HepG2 (cell line): ENCODE results near the gene BCAS3. TPM values are rescaled to one million over a fixed set of nuclear protein-coding genes. Genes with fewer than 3 reads are reported as not detected.
A peak's percentile ranks its signal among the peaks of the same experiment; 100 is the strongest.

Experiments
- FLYWCH1 ChIP-seq: sonication (generic); formaldehyde crosslinking; IDR thresholded peaks from 2 replicates; pipeline ENCODE4 v1.8.1; 2023; ENCODE audit warnings: mild to moderate bottlenecking, missing genetic modification reagents
- FOXO4 ChIP-seq: sonication (generic); formaldehyde crosslinking; conservative IDR thresholded peaks from 2 replicates; pipeline ENCODE4 v1.8.1; 2023; ENCODE audit warnings: missing genetic modification reagents
- HMGXB4 ChIP-seq, 2 experiments: sonication (generic) in 1 of 2; formaldehyde crosslinking in 1 of 2; IDR thresholded peaks; 2 replicates each; pipeline versions ENCODE4 v1.4.0 to v1.6.1; 2018 to 2020; ENCODE audit warnings: missing genetic modification reagents in 2 of 2, borderline replicate concordance in 1 of 2, low read depth in 1 of 2, mild to moderate bottlenecking in 1 of 2, missing biosample characterization in 1 of 2
- HNRNPLL ChIP-seq: fragments of 200-400 bp; formaldehyde crosslinking; IDR thresholded peaks from 2 replicates; pipeline ENCODE4 v1.6.1; 2017; ENCODE audit warnings: mild to moderate bottlenecking, low read depth, low read length; ENCODE audit not compliant: poor library complexity, severe bottlenecking
- IRF1 ChIP-seq: sonication (generic); formaldehyde crosslinking; IDR thresholded peaks from 2 replicates; pipeline ENCODE4 v1.4.0; 2020; ENCODE audit warnings: low read depth, mild to moderate bottlenecking, missing genetic modification reagents
- KDM3A ChIP-seq: IDR thresholded peaks from 2 replicates; pipeline ENCODE4 v1.6.1; 2018; ENCODE audit warnings: low read depth, missing compliant biosample characterization
- KDM5B ChIP-seq: sonication (generic); formaldehyde crosslinking; IDR thresholded peaks from 2 replicates; pipeline ENCODE4 v1.4.0; 2020; ENCODE audit warnings: missing genetic modification reagents, mild to moderate bottlenecking, borderline replicate concordance
- MED8 ChIP-seq: sonication (generic); formaldehyde crosslinking; IDR thresholded peaks from 2 replicates; pipeline ENCODE4 v1.8.1; 2023; ENCODE audit warnings: mild to moderate bottlenecking, missing genetic modification reagents; ENCODE audit not compliant: insufficient replicate concordance
- MXI1 ChIP-seq: IDR thresholded peaks from 3 replicates; pipeline ENCODE4 v1.6.1; 2012; ENCODE audit warnings: low read depth, low read length, inconsistent platforms, borderline replicate concordance
- NR3C1 ChIP-seq: sonication (generic); formaldehyde crosslinking; IDR thresholded peaks from 2 replicates; pipeline ENCODE4 v1.4.0; 2020; ENCODE audit warnings: missing genetic modification reagents
- POGZ ChIP-seq: sonication (generic); formaldehyde crosslinking; IDR thresholded peaks from 2 replicates; pipeline ENCODE4 v1.4.0; 2020; ENCODE audit warnings: mild to moderate bottlenecking, missing genetic modification reagents
- RAD51 ChIP-seq: fragments of 450-650 bp; IDR thresholded peaks from 2 replicates; pipeline ENCODE4 v1.6.1; 2016; ENCODE audit warnings: borderline replicate concordance
- RFXANK ChIP-seq: IDR thresholded peaks from 2 replicates; pipeline ENCODE4 v1.6.1; 2016
- SALL2 ChIP-seq: sonication (generic); formaldehyde crosslinking; IDR thresholded peaks from 2 replicates; pipeline ENCODE4 v1.8.1; 2023; ENCODE audit warnings: mild to moderate bottlenecking, missing genetic modification reagents, inconsistent platforms
- SMARCC2 ChIP-seq: fragments of 450-650 bp; IDR thresholded peaks from 2 replicates; pipeline ENCODE4 v1.6.1; 2017; ENCODE audit warnings: antibody characterized with exemption, mild to moderate bottlenecking
- XBP1 ChIP-seq: sonication (generic); formaldehyde crosslinking; IDR thresholded peaks from 2 replicates; pipeline ENCODE4 v1.5.0; 2020; ENCODE audit warnings: missing genetic modification reagents
- ZBTB34 ChIP-seq: sonication (generic); formaldehyde crosslinking; IDR thresholded peaks from 2 replicates; pipeline ENCODE4 v1.8.0; 2022; ENCODE audit warnings: mild to moderate bottlenecking, missing genetic modification reagents
- ZBTB43 ChIP-seq: sonication (generic); formaldehyde crosslinking; conservative IDR thresholded peaks from 2 replicates; pipeline ENCODE4 v1.4.0; 2020; ENCODE audit warnings: missing genetic modification reagents
- ZNF530 ChIP-seq: sonication (generic); formaldehyde crosslinking; IDR thresholded peaks from 2 replicates; pipeline ENCODE4 v1.5.0; 2020; ENCODE audit warnings: low read depth, mild to moderate bottlenecking, missing genetic modification reagents
- ZNF619 ChIP-seq: sonication (generic); formaldehyde crosslinking; IDR thresholded peaks from 2 replicates; pipeline ENCODE4 v1.4.0; 2020; ENCODE audit warnings: mild to moderate bottlenecking, missing genetic modification reagents
- ZNF644 ChIP-seq: IDR thresholded peaks from 2 replicates; pipeline ENCODE4 v1.6.1; 2016; ENCODE audit warnings: low read depth
- ZNF777 ChIP-seq: sonication (generic); formaldehyde crosslinking; IDR thresholded peaks from 2 replicates; pipeline ENCODE4 v1.4.0; 2020; ENCODE audit warnings: missing genetic modification reagents
- ZNF788 ChIP-seq: sonication (generic); formaldehyde crosslinking; IDR thresholded peaks from 2 replicates; pipeline ENCODE4 v1.5.0; 2020; ENCODE audit warnings: mild to moderate bottlenecking, missing genetic modification reagents, borderline replicate concordance
- polyA plus RNA-seq, 8 experiments: library from polyadenylated mRNA; depleted of rRNA in 3 of 8; stranded (reverse) in 7 of 8; unstranded in 1 of 8; fragments of >200 nt; fragmentation: Illumina TruSeq in 4 of 8; extraction: Trizol in 4 of 8; gene quantifications; 2 replicates each; pipeline versions ENCODE4 v1.2.1 to v1.2.3, GENCODE V29; 2011 to 2016; ENCODE audit warnings: low read depth in 4 of 8, missing spikeins in 1 of 8, mixed read lengths in 1 of 8; ENCODE audit not compliant: insufficient read depth in 1 of 8
- total RNA-seq, 5 experiments: library from RNA; depleted of rRNA; stranded (reverse); fragments of >200 nt; fragmentation: Illumina TruSeq; extraction: Trizol; gene quantifications; 2 replicates each; pipeline ENCODE4 v1.2.3, GENCODE V29; 2016; ENCODE audit warnings: low read depth in 1 of 5

The BCAS3 gene
- total and polyA plus RNA-seq, 2 of the 13 experiments (the other 11 are each of a cell fraction or from before 2014, with no cell fraction given), result 10.7 to 11.2 TPM

- peak; percentile 85; the same call in 1 of the 2 replicates for TF ChIP-seq FOXO4 (CRISPR knock-in tag)
- peak; percentile 84 for TF ChIP-seq ZBTB43 (CRISPR knock-in tag)
- peak; percentile 93 for TF ChIP-seq SALL2 (CRISPR knock-in tag)
- peak; percentile 89; the same call in 1 of the 2 replicates for TF ChIP-seq ZBTB34 (CRISPR knock-in tag)
- TF ChIP-seq KDM3A (CRISPR knock-in tag), result peak; percentile 78
- no peak for TF ChIP-seq SMARCC2
- peak; percentile 51; the same call in 1 of the 3 replicates for TF ChIP-seq MXI1
- TF ChIP-seq POGZ, result peak; percentile 79; the same call in 1 of the 2 replicates
- no peak for TF ChIP-seq HNRNPLL
- no peak for TF ChIP-seq RFXANK (CRISPR knock-in tag)
- TF ChIP-seq XBP1, result no peak
- peak; percentile 88 for TF ChIP-seq MED8 (CRISPR knock-in tag)
- no peak for TF ChIP-seq FLYWCH1 (CRISPR knock-in tag)
- peak; percentile 92; the same call in 1 of the 2 replicates for TF ChIP-seq ZNF788 (CRISPR knock-in tag)
- TF ChIP-seq ZNF777 (CRISPR knock-in tag), result 0 out of 2 replicates have a peak, but pooled peaks have one; percentile 18
- no peak for TF ChIP-seq IRF1
- 0 out of 2 replicates have a peak, but pooled peaks have one; percentile 64 for TF ChIP-seq ZNF619 (CRISPR knock-in tag)
- no peak for TF ChIP-seq NR3C1 (CRISPR knock-in tag)
- TF ChIP-seq ZNF530 (CRISPR knock-in tag), result no peak
- TF ChIP-seq ZNF644, result peak; percentile 80
- peak in 1 of 2 experiments; percentile 22; a peak in 2 of 4 replicates for TF ChIP-seq HMGXB4 (CRISPR knock-in tag; IDR thresholded peaks at IDR 0.05; ENCODE audit: borderline replicate concordance in 1 of 2, low read depth in 1 of 2)
- peak; percentile 69; the same call in 1 of the 2 replicates for TF ChIP-seq KDM5B (CRISPR knock-in tag)
- no peak for TF ChIP-seq RAD51
Observed at GRCh38 chr17:61366715-61367413, 689.2 kb downstream of the BCAS3 start (continued).
